Ascending aorta (tissue), 2 donors: ENCODE results near the gene PTK6. TPM values are rescaled to one million over a fixed set of nuclear protein-coding genes. Genes with fewer than 3 reads are reported as not detected.

Source experiments
- DNase-seq, 2 donors: peaks; one replicate each; pipeline ENCODE4 v3.0.0-alpha.2; 2019; ENCODE audit warnings: low spot score in 2 of 2
- H3K27ac ChIP-seq, 2 donors: fragments of 200-600 bp; sonication (generic); one replicate each; pipeline ENCODE4 v1.5.1; 2016 to 2017; ENCODE audit warnings: mild to moderate bottlenecking in 1 of 2
- H3K27me3 ChIP-seq: fragments of 200-600 bp; sonication (generic); one replicate; pipeline ENCODE4 v1.5.1; 2017
- H3K36me3 ChIP-seq, 2 donors: fragments of 200-600 bp; sonication (generic); one replicate each; pipeline ENCODE4 v1.5.1; 2016
- H3K4me1 ChIP-seq, 2 donors: fragments of 200-600 bp; sonication (generic); one replicate each; pipeline ENCODE4 v1.5.1; 2016 to 2017; ENCODE audit warnings: mild to moderate bottlenecking in 1 of 2
- H3K4me3 ChIP-seq, 2 donors: fragments of 200-600 bp; sonication (generic); one replicate each; pipeline ENCODE4 v1.5.1; 2016 to 2017; ENCODE audit warnings: mild to moderate bottlenecking in 1 of 2
- H3K9me3 ChIP-seq, 2 donors: fragments of 200-600 bp; sonication (generic); one replicate each; pipeline ENCODE4 v1.5.1; 2016
- intact Hi-C: fragments of 100-400 bp; cut with DNase I; formaldehyde crosslinking; loops from one replicate; pipeline ENCODE4 v1.15.1; 2023
- total RNA-seq: library from RNA; depleted of rRNA; stranded (reverse); fragments of >200 nt; gene quantifications from one replicate; pipeline ENCODE4 v1.1.0, GENCODE V29; 2016
- TF ChIP-seq, protein P1 (sequence below), 3 experiments: fragments of 200-600 bp in 2 of 3; fragments of 450-650 bp in 1 of 3; sonication (generic) in 2 of 3; IDR thresholded peaks; one replicate each; pipeline ENCODE4 v1.5.1; 2016 to 2019; ENCODE audit warnings: antibody characterized with exemption in 3 of 3, mild to moderate bottlenecking in 1 of 3, moderate library complexity in 1 of 3

PTK6 gene
- total RNA-seq, 1 donor from 2014 or later: not detected

DNA sequence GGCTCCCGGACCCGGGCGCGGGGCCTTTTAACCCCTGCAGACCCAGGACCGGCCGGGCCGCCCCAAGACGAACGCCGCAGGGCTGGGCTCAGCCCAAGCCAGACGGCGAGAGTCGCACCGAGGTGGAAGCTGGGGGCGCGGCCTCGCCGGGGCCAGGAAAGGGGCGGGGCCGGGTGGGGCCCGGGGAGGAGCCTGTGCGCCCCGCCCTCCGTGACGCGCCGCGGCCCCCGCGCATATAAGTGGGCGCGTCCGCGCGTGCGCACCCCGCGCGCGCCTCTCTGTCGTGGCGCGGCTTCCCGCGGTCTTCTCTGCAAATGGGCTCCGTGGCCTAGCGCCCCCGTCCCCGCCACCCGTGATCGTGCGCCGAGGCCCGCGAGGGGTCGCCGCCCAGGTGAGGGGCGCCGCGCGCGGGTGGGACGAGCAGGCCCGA lies 16.7 kb downstream of the PTK6 start, which contains the start of gene PPDPF:
PPDPF (plus strand) TSS at position 262 of the 430 bp plus-strand sequence. CDS start 544 bp downstream, outside the sequence.
- no peaks in the 10 kb centered on the region for H3K27me3 ChIP-seq
- peak in 1 of 2 donors; percentile 88 for DNase-seq
- H3K27ac ChIP-seq: peak within 1 kb of the TSS; percentile 83 to 90
- no peaks in the 10 kb centered on the region for H3K9me3 ChIP-seq
- H3K36me3 ChIP-seq: peaks cover 0 to 17% of the 10 kb centered on the region in 2 donors
- peak within 1 kb of the TSS; percentile 80 to 97 for H3K4me3 ChIP-seq
- H3K4me1 ChIP-seq: peaks cover 16 to 18% of the 10 kb centered on the region in 2 donors
- intact Hi-C loops: loop anchor here (1.0 to 5.0 kb wide), 7 partner anchors 24 to 542 kb away; partner anchors contain the start of genes HELZ2, PRPF6, TCEA2 and UCKL1
- TF ChIP-seq, protein P1, sequence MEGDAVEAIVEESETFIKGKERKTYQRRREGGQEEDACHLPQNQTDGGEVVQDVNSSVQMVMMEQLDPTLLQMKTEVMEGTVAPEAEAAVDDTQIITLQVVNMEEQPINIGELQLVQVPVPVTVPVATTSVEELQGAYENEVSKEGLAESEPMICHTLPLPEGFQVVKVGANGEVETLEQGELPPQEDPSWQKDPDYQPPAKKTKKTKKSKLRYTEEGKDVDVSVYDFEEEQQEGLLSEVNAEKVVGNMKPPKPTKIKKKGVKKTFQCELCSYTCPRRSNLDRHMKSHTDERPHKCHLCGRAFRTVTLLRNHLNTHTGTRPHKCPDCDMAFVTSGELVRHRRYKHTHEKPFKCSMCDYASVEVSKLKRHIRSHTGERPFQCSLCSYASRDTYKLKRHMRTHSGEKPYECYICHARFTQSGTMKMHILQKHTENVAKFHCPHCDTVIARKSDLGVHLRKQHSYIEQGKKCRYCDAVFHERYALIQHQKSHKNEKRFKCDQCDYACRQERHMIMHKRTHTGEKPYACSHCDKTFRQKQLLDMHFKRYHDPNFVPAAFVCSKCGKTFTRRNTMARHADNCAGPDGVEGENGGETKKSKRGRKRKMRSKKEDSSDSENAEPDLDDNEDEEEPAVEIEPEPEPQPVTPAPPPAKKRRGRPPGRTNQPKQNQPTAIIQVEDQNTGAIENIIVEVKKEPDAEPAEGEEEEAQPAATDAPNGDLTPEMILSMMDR (IDR thresholded peaks at IDR 0.05): no peak

DNA sequence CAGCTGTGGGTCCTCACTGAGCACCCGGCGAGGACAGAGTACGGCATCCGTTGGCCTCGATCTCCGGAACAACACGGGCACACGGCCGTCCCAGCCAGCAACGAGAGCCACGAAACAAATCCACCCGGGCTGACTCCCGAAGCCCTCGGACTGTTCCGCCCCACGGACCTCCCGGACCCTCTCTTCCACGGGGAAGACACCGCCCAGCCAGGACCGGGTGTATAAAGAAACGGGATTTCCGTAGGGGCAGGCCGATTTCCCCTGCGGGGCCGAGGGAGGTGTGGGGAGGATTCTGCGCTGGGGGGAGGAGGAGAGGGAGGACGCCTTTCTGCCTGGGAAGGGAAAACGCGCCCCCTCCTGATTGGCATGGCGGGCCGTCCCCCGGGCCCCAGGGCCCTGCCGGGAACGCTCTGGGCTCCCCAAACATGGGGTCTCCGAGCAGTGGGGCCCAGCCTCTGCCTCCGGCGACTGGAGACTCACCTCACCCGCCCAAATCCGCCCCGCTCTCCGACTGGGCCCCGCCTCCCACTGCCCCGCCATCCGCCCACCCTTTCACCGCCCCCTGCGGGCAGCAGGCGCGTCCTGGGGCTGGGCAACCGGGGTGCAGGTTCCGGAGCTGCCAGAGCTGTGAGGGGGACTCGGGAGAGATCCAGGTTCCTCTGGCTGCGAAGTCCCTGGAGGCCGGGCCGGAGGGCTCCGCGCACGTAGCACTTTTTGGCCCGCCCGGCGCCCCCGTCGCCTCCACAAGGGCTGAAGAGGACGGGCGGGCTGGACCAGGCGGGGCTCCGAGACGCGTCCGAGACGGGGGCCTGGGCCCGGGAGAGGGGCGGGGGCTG lies 17.3 kb downstream of the PTK6 start:
- peaks cover 0 to 17% of the 10 kb centered on the region in 2 donors for H3K36me3 ChIP-seq
- H3K4me3 ChIP-seq: peak overlapping the region; percentile 80 to 97
- H3K27ac ChIP-seq: peak overlapping the region; percentile 83 to 90
- H3K27me3 ChIP-seq: no peaks in the 10 kb centered on the region
- peak in 1 of 2 donors; percentile 80 for DNase-seq
- H3K4me1 ChIP-seq: peaks cover 16 to 18% of the 10 kb centered on the region in 2 donors
- intact Hi-C loops: loop anchor here (1.0 to 10.0 kb wide), 8 partner anchors 24 to 543 kb away; partner anchors contain the start of genes HELZ2, PRPF6, TCEA2 and UCKL1
- no peaks in the 10 kb centered on the region for H3K9me3 ChIP-seq
- TF ChIP-seq, protein P1 (IDR thresholded peaks at IDR 0.05): peak in 2 of 3 experiments; percentile 23 to 47

DNA sequence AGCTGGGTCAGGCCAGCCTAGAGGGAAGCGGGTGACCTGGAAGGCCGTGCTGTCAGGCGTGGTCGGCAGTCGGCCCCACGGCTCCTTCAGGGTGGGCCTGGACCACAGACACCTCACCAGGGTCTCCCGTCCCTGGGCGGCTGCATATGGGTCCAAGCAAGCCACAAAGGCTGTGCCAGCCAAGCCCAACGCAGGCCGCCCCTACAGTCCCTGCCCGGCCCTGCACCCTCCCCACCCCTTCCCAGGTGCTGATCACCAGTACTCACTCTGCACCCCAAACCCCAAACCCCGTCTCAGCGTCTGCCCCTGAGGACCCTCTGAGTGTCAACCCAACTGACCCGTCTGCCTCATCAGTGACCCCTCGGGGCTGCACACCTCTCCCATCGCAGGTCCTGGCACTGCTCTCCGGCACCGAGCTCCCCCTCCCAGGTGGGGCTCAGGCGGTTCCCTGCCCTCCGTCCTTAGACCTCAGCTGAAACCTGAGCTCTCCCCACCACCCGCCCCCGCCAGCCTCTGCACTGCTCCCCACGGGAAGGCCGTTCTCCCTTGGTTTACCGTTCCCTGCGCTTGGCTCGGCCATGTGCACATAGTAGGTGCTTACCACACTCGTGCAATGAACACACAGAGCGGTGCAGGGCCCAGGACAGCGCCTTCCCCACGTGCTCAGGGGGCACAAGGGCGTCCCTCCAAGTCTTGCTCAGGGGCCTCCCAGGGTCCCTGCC lies 18.1 kb downstream of the PTK6 start:
- no peak for DNase-seq
- TF ChIP-seq, protein P1 (IDR thresholded peaks at IDR 0.05): no peak
- Histone ChIP-seq H3K9me3 (no peaks in the 10 kb centered on the region), H3K4me1 (peaks cover 16 to 18% of the 10 kb centered on the region in 2 donors), H3K4me3 (peak overlapping the region; percentile 80 to 97), H3K27ac (peak overlapping the region; percentile 83 to 90), H3K27me3 (no peaks in the 10 kb centered on the region), H3K36me3 (peaks cover 0 to 17% of the 10 kb centered on the region in 2 donors)
- intact Hi-C loops: loop anchor here (10.0 kb wide), 1 partner anchor 304 kb away; the partner anchor contains the start of gene YTHDF1

DNA sequence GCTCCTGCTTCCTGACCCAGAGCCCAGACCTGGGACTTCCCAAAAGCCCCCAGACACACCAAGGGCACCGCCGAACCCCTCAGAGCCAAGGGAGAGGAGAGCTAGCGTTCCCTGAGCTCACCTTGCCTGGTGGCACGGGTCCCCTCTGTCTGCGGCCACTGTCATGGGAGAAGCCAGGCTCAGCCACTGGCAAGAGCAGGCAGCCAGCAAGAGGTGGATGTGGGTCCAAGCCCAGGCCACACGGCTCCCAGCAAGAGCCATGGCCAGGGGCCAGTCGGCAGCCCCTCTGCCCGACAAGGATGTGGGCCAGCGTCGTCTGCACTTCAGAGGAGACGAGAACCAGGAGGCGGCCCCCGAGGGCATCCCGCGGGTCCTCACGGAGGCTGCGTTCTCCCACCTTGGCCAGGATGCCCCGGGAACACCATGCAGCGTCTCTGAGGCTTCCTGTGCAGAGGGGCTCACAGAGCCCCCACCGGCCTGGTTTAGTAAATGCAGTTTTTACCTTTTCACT lies 18.8 kb downstream of the PTK6 start:
- DNase-seq: peak in 1 of 2 donors; percentile 63
- H3K4me3 ChIP-seq: no peak overlapping the region
- H3K4me1 ChIP-seq: peaks cover 16 to 18% of the 10 kb centered on the region in 2 donors
- no peaks in the 10 kb centered on the region for H3K27me3 ChIP-seq
- intact Hi-C loops: loop anchor here (10.0 kb wide), 1 partner anchor 304 kb away; the partner anchor contains the start of gene YTHDF1
- no peaks in the 10 kb centered on the region for H3K9me3 ChIP-seq
- no peak overlapping the region for H3K27ac ChIP-seq
- H3K36me3 ChIP-seq: peaks cover 0 to 14% of the 10 kb centered on the region in 2 donors
- TF ChIP-seq, protein P1 (IDR thresholded peaks at IDR 0.05): no peak
